IMR-90 (cell line): Measurements from ENCODE around the gene MPG. TPM values are rescaled to one million over a fixed set of nuclear protein-coding genes. Genes with fewer than 3 reads are reported as not detected.

Source experiments
- ATAC-seq: fragments of 200-7000 bp; cut with Tn5 transposase; 2 replicates; pipeline ENCODE4 v1.9.1; 2020; ENCODE audit warnings: low read depth, mild to moderate bottlenecking, moderate library complexity
- BruUV-seq: library from RNA; stranded (reverse); fragments of 400-500 nt; replicated peaks from 2 replicates; lab custom pipeline; 2021; lab: Mats Ljungman, UMichigan
- CTCF ChIA-PET: fragments of 300-600 bp; formaldehyde crosslinking; extraction: SDS; loops from one replicate; lab custom pipeline; 2021; ENCODE audit warnings: antibody characterized with exemption; lab: Yijun Ruan, JAX
- POLR2A ChIA-PET: fragments of 300-600 bp; sonication (Branson Sonifier 250); formaldehyde crosslinking; loops from one replicate; lab custom pipeline; 2022; ENCODE audit warnings: antibody characterized with exemption; ENCODE audit not compliant: unreplicated experiment; lab: Charles Lee
- DNase-seq: peaks from one replicate; pipeline ENCODE4 v3.0.0; 2013
- H2AFZ ChIP-seq: replicated peaks from 2 replicates; pipeline ENCODE3; 2013; ENCODE audit warnings: low read length, mild to moderate bottlenecking; ENCODE audit not compliant: poor library complexity
- H2AK5ac ChIP-seq: 2 replicates; pipeline ENCODE4 v1.6.1; 2013; ENCODE audit warnings: low read depth, low read length, inconsistent platforms
- H2AK9ac ChIP-seq: replicated peaks from 2 replicates; pipeline ENCODE3; 2013; ENCODE audit warnings: mild to moderate bottlenecking, low read depth, low read length, moderate library complexity; ENCODE audit not compliant: poor library complexity
- H2BK120ac ChIP-seq: 2 replicates; pipeline ENCODE4 v1.6.1; 2013; ENCODE audit warnings: low read depth, low read length, inconsistent platforms
- H2BK15ac ChIP-seq: 3 replicates; pipeline ENCODE4 v1.6.1; 2013; ENCODE audit warnings: low read depth, low read length, inconsistent platforms
- H2BK20ac ChIP-seq: 2 replicates; pipeline ENCODE4 v1.6.1; 2013; ENCODE audit warnings: low read depth, mild to moderate bottlenecking, inconsistent platforms, low read length, moderate library complexity
- H2BK5ac ChIP-seq: 2 replicates; pipeline ENCODE4 v1.6.1; 2013; ENCODE audit warnings: mild to moderate bottlenecking, low read depth, low read length, inconsistent platforms; ENCODE audit not compliant: poor library complexity, severe bottlenecking
- H3K14ac ChIP-seq: replicated peaks from 2 replicates; pipeline ENCODE4 v1.6.1; 2013; ENCODE audit warnings: low read depth, low read length, inconsistent platforms
- H3K18ac ChIP-seq: 2 replicates; pipeline ENCODE4 v1.6.1; 2013; ENCODE audit warnings: low read depth, low read length, control low read depth
- H3K23ac ChIP-seq: 2 replicates; pipeline ENCODE4 v1.6.1; 2013; ENCODE audit warnings: low read depth, low read length, inconsistent platforms
- H3K27ac ChIP-seq: 2 replicates; pipeline ENCODE4 v1.5.1; 2013; ENCODE audit warnings: mild to moderate bottlenecking, control low read depth, low read length; ENCODE audit not compliant: insufficient read depth
- H3K27me3 ChIP-seq: 2 replicates; pipeline ENCODE4 v1.6.1; 2013; ENCODE audit warnings: low read length; ENCODE audit not compliant: control insufficient read depth, insufficient read depth
- H3K36me3 ChIP-seq: 2 replicates; pipeline ENCODE4 v1.6.1; 2013; ENCODE audit warnings: low read length, mixed read lengths; ENCODE audit not compliant: control insufficient read depth, insufficient read depth
- H3K4ac ChIP-seq: 2 replicates; pipeline ENCODE4 v1.6.1; 2013; ENCODE audit warnings: low read depth, low read length, inconsistent platforms
- H3K4me1 ChIP-seq: 2 replicates; pipeline ENCODE4 v1.6.1; 2013; ENCODE audit warnings: low read length, mixed read lengths; ENCODE audit not compliant: control insufficient read depth, insufficient read depth
- H3K4me2 ChIP-seq: 2 replicates; pipeline ENCODE4 v1.6.1; 2013; ENCODE audit warnings: low read depth, mild to moderate bottlenecking, control low read depth, low read length, moderate library complexity
- H3K4me3 ChIP-seq: 2 replicates; pipeline ENCODE4 v1.5.1; 2013; ENCODE audit warnings: low read depth, mild to moderate bottlenecking, control low read depth, low read length, moderate library complexity; ENCODE audit not compliant: insufficient read depth
- H3K56ac ChIP-seq: 2 replicates; pipeline ENCODE4 v1.6.1; 2013; ENCODE audit warnings: low read length, inconsistent platforms; ENCODE audit not compliant: insufficient read depth; ENCODE audit errors: extremely low read depth
- H3K79me1 ChIP-seq, 2 experiments: 2 replicates each; pipeline ENCODE4 v1.6.1; 2013; ENCODE audit warnings: low read length in 2 of 2, inconsistent platforms in 1 of 2, low read depth in 1 of 2
- H3K9ac ChIP-seq: 2 replicates; pipeline ENCODE4 v1.6.1; 2013; ENCODE audit warnings: low read depth, low read length, control low read depth
- H3K9me1 ChIP-seq: 2 replicates; pipeline ENCODE4 v1.6.1; 2013; ENCODE audit warnings: low read length, inconsistent platforms; ENCODE audit not compliant: insufficient read depth
- H3K9me3 ChIP-seq: 2 replicates; pipeline ENCODE4 v1.6.1; 2013; ENCODE audit warnings: low read length; ENCODE audit not compliant: control insufficient read depth, insufficient read depth
- H4K20me1 ChIP-seq: 2 replicates; pipeline ENCODE4 v1.6.1; 2013; ENCODE audit warnings: low read length, inconsistent platforms; ENCODE audit not compliant: insufficient read depth
- H4K5ac ChIP-seq: 2 replicates; pipeline ENCODE4 v1.6.1; 2013; ENCODE audit warnings: mild to moderate bottlenecking, low read depth, low read length, control low read depth
- H4K8ac ChIP-seq, 2 experiments: 2 replicates each; pipeline ENCODE4 v1.6.1; 2013; ENCODE audit warnings: low read depth in 2 of 2, low read length in 2 of 2, control low read depth in 1 of 2, inconsistent platforms in 1 of 2
- H4K91ac ChIP-seq: 2 replicates; pipeline ENCODE4 v1.6.1; 2013; ENCODE audit warnings: low read depth, low read length, inconsistent platforms; ENCODE audit not compliant: insufficient read depth
- FOS ChIP-seq: fragments of 150-350 bp; IDR thresholded peaks from 2 replicates; pipeline ENCODE4 v1.6.1; 2016; ENCODE audit warnings: low read depth, low read length
- MAZ ChIP-seq: IDR thresholded peaks from 2 replicates; pipeline ENCODE4 v1.6.1; 2012; ENCODE audit warnings: low read depth, mild to moderate bottlenecking, low read length, improper control_type of control experiment, moderate library complexity, borderline replicate concordance
- NFE2L2 ChIP-seq: fragments of 150-350 bp; IDR thresholded peaks from 2 replicates; pipeline ENCODE4 v1.6.1; 2016; ENCODE audit warnings: low read depth, mild to moderate bottlenecking, low read length
- POLR2A ChIP-seq: IDR thresholded peaks from 2 replicates; pipeline ENCODE4 v1.6.1; 2012; ENCODE audit warnings: mild to moderate bottlenecking, low read depth, low read length
- RAD21 ChIP-seq: IDR thresholded peaks from 2 replicates; pipeline ENCODE4 v1.6.1; 2012; ENCODE audit warnings: low read length, improper control_type of control experiment
- SMC3 ChIP-seq: fragments of 150-350 bp; IDR thresholded peaks from 2 replicates; pipeline ENCODE4 v1.6.1; 2016; ENCODE audit warnings: low read depth, mild to moderate bottlenecking, antibody characterized with exemption, low read length, moderate library complexity
- WGBS, 2 experiments: methylation state at CpG; one replicate each; pipeline versions ENCODE4 v1.1.5 to v1.1.7; 2013; ENCODE audit warnings: missing lambda C conversion rate in 2 of 2; ENCODE audit not compliant: insufficient read length in 1 of 2; ENCODE audit errors: extremely low coverage in 2 of 2; 5-methylcytosine and 5-hydroxymethylcytosine counted together
- dilution Hi-C: fragments of 300-500 bp; cut with HindIII; formaldehyde crosslinking; loops from one replicate; pipeline ENCODE4 v1.14.3; 2018; ENCODE audit warnings: low sequenced_read_pairs; ENCODE audit not compliant: unreplicated experiment
- in situ Hi-C: fragments of 300-500 bp; cut with MboI; formaldehyde crosslinking; loops from 3 replicates; pipeline ENCODE4 v1.14.3; 2019; ENCODE audit warnings: low sequenced_read_pairs, inconsistent platforms, mixed read lengths
- intact Hi-C: fragments of 100-400 bp; cut with micrococcal nuclease; formaldehyde crosslinking; loops from 2 replicates; pipeline ENCODE4 v1.10.0; 2022
- polyA plus RNA-seq, 3 experiments: library from polyadenylated mRNA; depleted of rRNA; stranded (reverse); fragments of >200 nt; gene quantifications; 2 replicates each; pipeline ENCODE4 v1.2.3, GENCODE V29; 2012; ENCODE audit warnings: low replicate concordance in 1 of 3
- total RNA-seq: library from RNA; depleted of rRNA; stranded (reverse); fragments of >200 nt; gene quantifications from 2 replicates; pipeline ENCODE4 v1.2.3, GENCODE V29; 2012
- TF ChIP-seq, protein P1 (sequence below): fragments of 150-350 bp; IDR thresholded peaks from 2 replicates; pipeline ENCODE4 v1.6.1; 2016; ENCODE audit warnings: low read depth, mild to moderate bottlenecking, low read length, moderate library complexity, borderline replicate concordance
- TF ChIP-seq, protein P2 (sequence below): conservative IDR thresholded peaks from 2 replicates; pipeline ENCODE4 v1.5.1; 2012; ENCODE audit warnings: mild to moderate bottlenecking, low read depth, low read length, improper control_type of control experiment
- TF ChIP-seq, protein P3 (sequence below): fragments of 150-350 bp; IDR thresholded peaks from 2 replicates; pipeline ENCODE4 v1.6.1; 2017; ENCODE audit warnings: mild to moderate bottlenecking, antibody characterized with exemption, low read length, low read depth

Gene MPG
- total and polyA plus RNA-seq, 2 of the 4 experiments (the other 2 are of a cell fraction) = 66.7 to 135 TPM

DNA sequence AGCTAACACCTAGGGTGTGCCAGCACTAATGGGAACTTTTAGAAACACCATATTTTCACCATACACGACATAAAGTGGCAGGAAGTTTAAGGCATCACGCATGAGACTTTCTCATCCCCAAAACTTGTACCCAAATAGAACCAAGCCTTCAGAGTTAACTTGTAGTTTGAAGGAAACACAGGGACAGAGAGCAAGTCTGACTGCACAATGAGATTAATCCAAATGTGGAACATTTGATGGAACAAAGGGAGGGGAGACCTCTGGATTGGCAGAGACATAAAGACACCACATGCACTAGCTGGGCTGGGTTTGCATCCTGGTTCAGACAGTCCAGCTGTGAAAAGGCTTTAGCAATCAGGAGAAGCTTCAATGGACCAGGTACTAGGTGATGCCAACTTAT is 36.3 kb downstream of the MPG start:
- ATAC-seq = no peak
- peak overlapping the region; percentile 65; the same call in 1 of the 2 replicates for H3K27ac ChIP-seq
- H3K9ac ChIP-seq = no peak overlapping the region
- no TSS peak for BruUV-seq
- no CpG with 5 or more reads among the region's 2 CpGs for WGBS, 2 experiments
- peak overlapping the region in 1 of 2 experiments; percentile 72; a peak in 2 of 4 replicates for H4K8ac ChIP-seq
- H3K23ac ChIP-seq = no peak overlapping the region
- H2AFZ ChIP-seq = no peak overlapping the region
- intact Hi-C loops (no loop called here), dilution Hi-C loops (no loop called here), in situ Hi-C loops (no loop called here)
- H2BK5ac ChIP-seq = peak overlapping the region; percentile 73
- H3K4ac ChIP-seq = peak overlapping the region; percentile 87
- H3K56ac ChIP-seq = no peak overlapping the region
- ChIA-PET CTCF (no interaction called here), POLR2A (no interaction called here)
- peaks cover 16% of the 10 kb centered on the region for H3K4me1 ChIP-seq
- peak overlapping the region; percentile 41; the same call in 1 of the 2 replicates for H4K5ac ChIP-seq
- H3K4me3 ChIP-seq = no peak overlapping the region
- peak overlapping the region; percentile 57; the same call in 2 of the 3 replicates for H2BK15ac ChIP-seq
- peak overlapping the region; percentile 74 for H2BK20ac ChIP-seq
- H3K18ac ChIP-seq = no peak overlapping the region
- H3K79me1 ChIP-seq = peaks cover 0 to 38% of the 10 kb centered on the region in 2 experiments; a peak in 3 of 4 replicates
- peaks cover 25% of the 10 kb centered on the region for H3K9me1 ChIP-seq
- peak overlapping the region; percentile 64 for H3K14ac ChIP-seq
- peak overlapping the region; percentile 91 for H2AK5ac ChIP-seq
- H3K36me3 ChIP-seq = peaks cover 24% of the 10 kb centered on the region
- DNase-seq = no peak
- H3K9me3 ChIP-seq = no peaks in the 10 kb centered on the region
- H2BK120ac ChIP-seq = peak overlapping the region; percentile 86
- peak overlapping the region; percentile 82 for H4K91ac ChIP-seq
- no peak overlapping the region for H3K4me2 ChIP-seq
- H3K27me3 ChIP-seq = no peaks in the 10 kb centered on the region
- TF ChIP-seq SMC3 (no peak), NFE2L2 (no peak), POLR2A (no peak), FOS (no peak), MAZ (no peak), RAD21 (no peak)
- TF ChIP-seq, protein P1, sequence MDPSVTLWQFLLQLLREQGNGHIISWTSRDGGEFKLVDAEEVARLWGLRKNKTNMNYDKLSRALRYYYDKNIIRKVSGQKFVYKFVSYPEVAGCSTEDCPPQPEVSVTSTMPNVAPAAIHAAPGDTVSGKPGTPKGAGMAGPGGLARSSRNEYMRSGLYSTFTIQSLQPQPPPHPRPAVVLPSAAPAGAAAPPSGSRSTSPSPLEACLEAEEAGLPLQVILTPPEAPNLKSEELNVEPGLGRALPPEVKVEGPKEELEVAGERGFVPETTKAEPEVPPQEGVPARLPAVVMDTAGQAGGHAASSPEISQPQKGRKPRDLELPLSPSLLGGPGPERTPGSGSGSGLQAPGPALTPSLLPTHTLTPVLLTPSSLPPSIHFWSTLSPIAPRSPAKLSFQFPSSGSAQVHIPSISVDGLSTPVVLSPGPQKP = no peak
- TF ChIP-seq, protein P2, sequence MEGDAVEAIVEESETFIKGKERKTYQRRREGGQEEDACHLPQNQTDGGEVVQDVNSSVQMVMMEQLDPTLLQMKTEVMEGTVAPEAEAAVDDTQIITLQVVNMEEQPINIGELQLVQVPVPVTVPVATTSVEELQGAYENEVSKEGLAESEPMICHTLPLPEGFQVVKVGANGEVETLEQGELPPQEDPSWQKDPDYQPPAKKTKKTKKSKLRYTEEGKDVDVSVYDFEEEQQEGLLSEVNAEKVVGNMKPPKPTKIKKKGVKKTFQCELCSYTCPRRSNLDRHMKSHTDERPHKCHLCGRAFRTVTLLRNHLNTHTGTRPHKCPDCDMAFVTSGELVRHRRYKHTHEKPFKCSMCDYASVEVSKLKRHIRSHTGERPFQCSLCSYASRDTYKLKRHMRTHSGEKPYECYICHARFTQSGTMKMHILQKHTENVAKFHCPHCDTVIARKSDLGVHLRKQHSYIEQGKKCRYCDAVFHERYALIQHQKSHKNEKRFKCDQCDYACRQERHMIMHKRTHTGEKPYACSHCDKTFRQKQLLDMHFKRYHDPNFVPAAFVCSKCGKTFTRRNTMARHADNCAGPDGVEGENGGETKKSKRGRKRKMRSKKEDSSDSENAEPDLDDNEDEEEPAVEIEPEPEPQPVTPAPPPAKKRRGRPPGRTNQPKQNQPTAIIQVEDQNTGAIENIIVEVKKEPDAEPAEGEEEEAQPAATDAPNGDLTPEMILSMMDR = no peak
- TF ChIP-seq, protein P3, sequence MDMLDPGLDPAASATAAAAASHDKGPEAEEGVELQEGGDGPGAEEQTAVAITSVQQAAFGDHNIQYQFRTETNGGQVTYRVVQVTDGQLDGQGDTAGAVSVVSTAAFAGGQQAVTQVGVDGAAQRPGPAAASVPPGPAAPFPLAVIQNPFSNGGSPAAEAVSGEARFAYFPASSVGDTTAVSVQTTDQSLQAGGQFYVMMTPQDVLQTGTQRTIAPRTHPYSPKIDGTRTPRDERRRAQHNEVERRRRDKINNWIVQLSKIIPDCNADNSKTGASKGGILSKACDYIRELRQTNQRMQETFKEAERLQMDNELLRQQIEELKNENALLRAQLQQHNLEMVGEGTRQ = no peak
- no peak overlapping the region for H2AK9ac ChIP-seq
- peaks cover 9% of the 10 kb centered on the region for H4K20me1 ChIP-seq
